GM18526 (cell line): ENCODE measurements around the gene AADAC.

Experiments
- POLR2A ChIP-seq: IDR thresholded peaks from 3 replicates; pipeline ENCODE4 v1.6.1; 2011; ENCODE audit not compliant: insufficient read length; ENCODE audit errors: extremely low read depth

The AADAC gene

GRCh38 chr3:151871639-151872468 lies 57.9 kb downstream of the AADAC start:
- TF ChIP-seq POLR2A = no peak

DNA sequence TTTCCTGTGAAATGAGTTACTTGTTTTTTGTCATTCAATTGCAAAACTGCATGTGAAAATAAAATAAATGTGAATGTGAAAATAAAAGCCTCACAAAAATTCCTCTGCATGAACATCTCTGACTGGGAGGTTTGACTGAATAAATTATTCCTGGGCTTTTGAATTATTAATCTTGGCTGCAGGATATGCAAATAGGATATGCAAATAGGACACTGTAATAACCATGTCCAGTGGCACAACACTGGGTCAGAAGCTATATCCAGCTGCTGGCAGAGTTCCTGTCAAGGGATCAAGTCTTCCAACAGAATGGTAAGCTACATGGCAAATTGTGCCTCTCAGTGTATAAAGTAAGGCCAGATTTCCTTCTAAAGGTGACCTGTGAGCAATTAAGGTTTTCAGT lies 59.5 kb downstream of the AADAC start, which contains the start of gene SUCNR1:
Gene SUCNR1 (plus strand): TSS at position 246 of the 400 bp plus-strand sequence. CDS start 6,250 bp downstream, outside the sequence.
- TF ChIP-seq POLR2A = no peak

- TF ChIP-seq POLR2A = no peak
These were observed 61.8 kb downstream of the AADAC start for GRCh38 chr3:151875759-151876158.

DNA sequence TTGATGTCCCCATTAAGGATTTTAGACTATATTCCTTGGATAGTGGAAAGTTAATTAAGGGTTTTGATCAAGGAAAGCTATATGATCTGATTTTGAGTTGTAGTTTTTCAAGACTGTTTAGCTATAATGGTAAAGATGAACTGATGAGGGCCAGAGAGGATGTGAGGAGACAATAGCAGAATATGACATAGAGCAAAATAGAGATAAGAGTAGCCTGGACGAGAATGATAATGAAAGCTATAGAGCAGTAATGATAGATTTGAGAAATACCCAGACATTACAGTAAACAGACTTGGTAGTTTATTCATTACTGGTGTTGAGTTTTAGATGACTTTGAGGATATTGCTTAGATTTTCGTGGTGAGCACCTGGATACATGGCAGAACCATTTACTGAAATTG lies 63.4 kb downstream of the AADAC start:
- no peak for TF ChIP-seq POLR2A
